Astrocyte (in vitro differentiated cells and primary cell): ENCODE measurements around the gene DYNC1I1. TPM values are rescaled to one million over a fixed set of nuclear protein-coding genes. Genes with fewer than 3 reads are reported as not detected.

Experiments
- DNase-seq: peaks from one replicate; pipeline ENCODE4 v3.0.0-alpha.2; 2010; ENCODE audit warnings: low read depth
- FAIRE-seq: peaks from 2 replicates; lab custom pipeline; 2011; peaks lifted over from hg19 to GRCh38; lab: Jason Lieb, UNC
- H2AFZ ChIP-seq: 2 replicates; pipeline ENCODE4 v1.6.0; 2012; ENCODE audit warnings: low read depth, low read length, inconsistent platforms
- H3K27ac ChIP-seq: 2 replicates; pipeline ENCODE4 v1.5.1; 2011; ENCODE audit warnings: low read depth, low read length, inconsistent platforms
- H3K27me3 ChIP-seq: 2 replicates; pipeline ENCODE4 v1.6.0; 2011; ENCODE audit warnings: low read length, inconsistent platforms; ENCODE audit not compliant: insufficient read depth
- H3K36me3 ChIP-seq: 2 replicates; pipeline ENCODE4 v1.5.1; 2011; ENCODE audit warnings: low read length, inconsistent platforms; ENCODE audit not compliant: insufficient read depth
- H3K4me1 ChIP-seq: 2 replicates; pipeline ENCODE4 v1.5.1; 2011; ENCODE audit warnings: low read length, inconsistent platforms; ENCODE audit not compliant: insufficient read depth
- H3K4me2 ChIP-seq: 2 replicates; pipeline ENCODE4 v1.6.0; 2012; ENCODE audit warnings: low read length, inconsistent platforms
- H3K4me3 ChIP-seq: 2 replicates; pipeline ENCODE4 v1.5.1; 2011; ENCODE audit warnings: low read depth, mild to moderate bottlenecking, low read length, inconsistent platforms; ENCODE audit not compliant: insufficient read depth
- H3K79me2 ChIP-seq: 2 replicates; pipeline ENCODE4 v1.6.0; 2012; ENCODE audit warnings: mild to moderate bottlenecking, low read length, inconsistent platforms; ENCODE audit not compliant: insufficient read depth
- H3K9ac ChIP-seq: 2 replicates; pipeline ENCODE4 v1.6.0; 2012; ENCODE audit warnings: mild to moderate bottlenecking, low read length, inconsistent platforms
- H3K9me3 ChIP-seq: 2 replicates; pipeline ENCODE4 v1.5.1; 2012; ENCODE audit warnings: low read depth, mild to moderate bottlenecking, low read length, inconsistent platforms; ENCODE audit not compliant: insufficient read depth
- H4K20me1 ChIP-seq: 2 replicates; pipeline ENCODE4 v1.6.0; 2012; ENCODE audit warnings: low read length, inconsistent platforms; ENCODE audit not compliant: insufficient read depth
- H3K27ac Mint-ChIP-seq: one replicate; pipeline ENCODE4 v1.8.0; 2021; ENCODE audit warnings: mild to moderate bottlenecking, mixed read lengths; ENCODE audit not compliant: unreplicated experiment
- H3K27me3 Mint-ChIP-seq: one replicate; pipeline ENCODE4 v1.8.0; 2021; ENCODE audit warnings: low read depth, mixed read lengths; ENCODE audit not compliant: unreplicated experiment
- H3K36me3 Mint-ChIP-seq: one replicate; pipeline ENCODE4 v1.8.0; 2021; ENCODE audit warnings: low read depth, mixed read lengths; ENCODE audit not compliant: unreplicated experiment
- H3K4me1 Mint-ChIP-seq: one replicate; pipeline ENCODE4 v1.8.0; 2021; ENCODE audit warnings: low read depth, mixed read lengths; ENCODE audit not compliant: unreplicated experiment
- H3K4me3 Mint-ChIP-seq: one replicate; pipeline ENCODE4 v1.8.0; 2021; ENCODE audit warnings: mild to moderate bottlenecking, moderate library complexity, mixed read lengths; ENCODE audit not compliant: unreplicated experiment
- H3K9me3 Mint-ChIP-seq: one replicate; pipeline ENCODE4 v1.8.0; 2021; ENCODE audit warnings: mild to moderate bottlenecking, mixed read lengths; ENCODE audit not compliant: unreplicated experiment
- CTCF ChIP-seq: IDR thresholded peaks from 2 replicates; pipeline ENCODE4 v1.5.1; 2011; ENCODE audit warnings: low read depth, mild to moderate bottlenecking, inconsistent platforms, low read length, moderate library complexity; ENCODE audit not compliant: insufficient read depth
- EZH2 ChIP-seq: IDR thresholded peaks from 2 replicates; pipeline ENCODE4 v1.6.1; 2012; ENCODE audit warnings: mild to moderate bottlenecking, low read length, inconsistent platforms; ENCODE audit not compliant: insufficient read depth
- total RNA-seq: library from RNA; stranded (reverse); gene quantifications from 2 replicates; pipeline ENCODE4 v1.2.1, GENCODE V29; 2021

The DYNC1I1 gene
- total RNA-seq, 1 donor from 2014 or later: 3.2 TPM

- FAIRE-seq (no peak), DNase-seq (no peak)
- H4K20me1 ChIP-seq: no peaks in the 10 kb centered on the region
- no peaks in the 10 kb centered on the region for H3K4me1 ChIP-seq
- no peak overlapping the region for H3K9ac ChIP-seq
- no peak overlapping the region for H3K27ac ChIP-seq
- H2AFZ ChIP-seq: no peak overlapping the region
- H3K4me2 ChIP-seq: no peak overlapping the region
- no peak overlapping the region for H3K4me3 Mint-ChIP-seq
- H3K9me3 Mint-ChIP-seq: peaks cover under 1% of the 10 kb centered on the region
- H3K4me3 ChIP-seq: no peak overlapping the region
- no peaks in the 10 kb centered on the region for H3K27me3 ChIP-seq
- TF ChIP-seq EZH2 (no peak), CTCF (no peak)
- H3K36me3 Mint-ChIP-seq: no peaks in the 10 kb centered on the region
- H3K27me3 Mint-ChIP-seq: no peaks in the 10 kb centered on the region
- no peaks in the 10 kb centered on the region for H3K79me2 ChIP-seq
- H3K36me3 ChIP-seq: no peaks in the 10 kb centered on the region
- peaks cover 11% of the 10 kb centered on the region for H3K4me1 Mint-ChIP-seq
- H3K27ac Mint-ChIP-seq: no peak overlapping the region
- no peaks in the 10 kb centered on the region for H3K9me3 ChIP-seq
Observed at GRCh38 chr7:96116173-96116572, 343.8 kb downstream of the DYNC1I1 start.

- TF ChIP-seq EZH2: no peak
- no peak for TF ChIP-seq CTCF
- Histone ChIP-seq H3K4me1 (no peaks in the 10 kb centered on the region), H3K27ac (no peak overlapping the region), H4K20me1 (no peaks in the 10 kb centered on the region), H3K4me2 (no peak overlapping the region), H3K9me3 (no peaks in the 10 kb centered on the region), H2AFZ (no peak overlapping the region), H3K79me2 (no peaks in the 10 kb centered on the region), H3K4me3 (no peak overlapping the region), H3K27me3 (no peaks in the 10 kb centered on the region), H3K9ac (no peak overlapping the region), H3K36me3 (no peaks in the 10 kb centered on the region)
- peak overlapping the region; percentile 93 for H3K27ac Mint-ChIP-seq
- no peaks in the 10 kb centered on the region for H3K27me3 Mint-ChIP-seq
- H3K9me3 Mint-ChIP-seq: no peaks in the 10 kb centered on the region
- FAIRE-seq (no peak), DNase-seq (peak; percentile 8)
- no peaks in the 10 kb centered on the region for H3K36me3 Mint-ChIP-seq
- no peak overlapping the region for H3K4me3 Mint-ChIP-seq
- peaks cover 11% of the 10 kb centered on the region for H3K4me1 Mint-ChIP-seq
Observed at GRCh38 chr7:96118449-96119001, 346.2 kb downstream of the DYNC1I1 start.

- no peak for FAIRE-seq
- Histone ChIP-seq H3K4me1 (no peaks in the 10 kb centered on the region), H3K36me3 (no peaks in the 10 kb centered on the region), H3K9me3 (no peaks in the 10 kb centered on the region), H3K4me2 (no peak overlapping the region), H3K9ac (no peak overlapping the region), H3K27ac (no peak overlapping the region), H3K27me3 (no peaks in the 10 kb centered on the region), H4K20me1 (no peaks in the 10 kb centered on the region), H2AFZ (no peak overlapping the region), H3K4me3 (no peak overlapping the region), H3K79me2 (no peaks in the 10 kb centered on the region)
- Mint-ChIP-seq H3K27me3 (no peaks in the 10 kb centered on the region), H3K4me3 (no peak overlapping the region), H3K27ac (no peak overlapping the region), H3K36me3 (no peaks in the 10 kb centered on the region), H3K9me3 (no peaks in the 10 kb centered on the region), H3K4me1 (peaks cover 11% of the 10 kb centered on the region)
- no peak for TF ChIP-seq EZH2
- TF ChIP-seq CTCF: no peak
- DNase-seq: no peak
Observed at GRCh38 chr7:96120445-96121225, 348.3 kb downstream of the DYNC1I1 start.
